Caco-2 (cell line): ENCODE measurements around the gene TRIM24. TPM values are rescaled to one million over a fixed set of nuclear protein-coding genes. Genes with fewer than 3 reads are reported as not detected.

Experiments
- BruUV-seq: library from RNA; stranded (reverse); fragments of 400-500 nt; replicated peaks from 2 replicates; lab custom pipeline; 2021; lab: Mats Ljungman, UMichigan
- CTCF ChIA-PET: fragments of 300-600 bp; sonication (Branson Sonifier 250); formaldehyde crosslinking; loops from one replicate; lab custom pipeline; 2022; ENCODE audit warnings: antibody characterized with exemption; lab: Charles Lee
- POLR2A ChIA-PET: fragments of 300-600 bp; sonication (Branson Sonifier 250); formaldehyde crosslinking; loops from one replicate; lab custom pipeline; 2022; ENCODE audit warnings: antibody characterized with exemption; lab: Charles Lee
- DNase-seq, 2 experiments: peaks; one replicate each; pipeline versions ENCODE4 v3.0.0 to v3.0.0-alpha.2; 2020 to 2022
- H3K27me3 ChIP-seq: replicated peaks from 2 replicates; pipeline ENCODE4 v1.6.0; 2011; ENCODE audit warnings: low read length; ENCODE audit not compliant: control insufficient read depth, insufficient read depth
- H3K36me3 ChIP-seq: 2 replicates; pipeline ENCODE4 v1.5.1; 2011; ENCODE audit warnings: low read length; ENCODE audit not compliant: control insufficient read depth, insufficient read depth
- H3K4me1 ChIP-seq: fragments of 250-450 bp; sonication (Bioruptor Pico); 2 replicates; pipeline ENCODE4 v1.5.1; 2020; ENCODE audit warnings: mild to moderate bottlenecking
- H3K4me3 ChIP-seq: 2 replicates; pipeline ENCODE4 v1.5.1; 2011; ENCODE audit warnings: low read depth, mild to moderate bottlenecking, control low read depth, low read length
- H3K9me3 ChIP-seq: fragments of 250-450 bp; sonication (Bioruptor Pico); 2 replicates; pipeline ENCODE4 v1.5.1; 2020; ENCODE audit warnings: mild to moderate bottlenecking, moderate library complexity
- H3K27ac Mint-ChIP-seq: one replicate; pipeline ENCODE4 v1.8.0; 2022; ENCODE audit warnings: mixed read lengths; ENCODE audit not compliant: unreplicated experiment
- H3K27me3 Mint-ChIP-seq: one replicate; pipeline ENCODE4 v1.8.0; 2022; ENCODE audit warnings: mixed read lengths; ENCODE audit not compliant: insufficient read depth, unreplicated experiment
- H3K36me3 Mint-ChIP-seq: one replicate; pipeline ENCODE4 v1.8.0; 2022; ENCODE audit warnings: mild to moderate bottlenecking, mixed read lengths; ENCODE audit not compliant: insufficient read depth, unreplicated experiment
- H3K4me1 Mint-ChIP-seq: one replicate; pipeline ENCODE4 v1.8.0; 2022; ENCODE audit warnings: low read depth, mixed read lengths; ENCODE audit not compliant: unreplicated experiment
- H3K4me3 Mint-ChIP-seq: one replicate; pipeline ENCODE4 v1.8.0; 2022; ENCODE audit warnings: mild to moderate bottlenecking, moderate library complexity, mixed read lengths; ENCODE audit not compliant: unreplicated experiment
- H3K9me3 Mint-ChIP-seq: one replicate; pipeline ENCODE4 v1.8.0; 2022; ENCODE audit warnings: mixed read lengths; ENCODE audit not compliant: unreplicated experiment
- intact Hi-C: fragments of 100-400 bp; cut with micrococcal nuclease; formaldehyde crosslinking; loops from one replicate; pipeline ENCODE4 v1.10.0; 2022; ENCODE audit not compliant: unreplicated experiment
- total RNA-seq: library from RNA; stranded (reverse); gene quantifications from 2 replicates; pipeline ENCODE4 v1.2.3, GENCODE V29; 2022
- TF ChIP-seq, protein P1 (sequence below), 2 experiments: fragments of 200-600 bp in 1 of 2; IDR thresholded peaks; 1 replicate in 1 of 2; 2 replicates in 1 of 2; pipeline versions ENCODE4 v1.5.1 to v1.8.0; 2011 to 2022; ENCODE audit warnings: antibody characterized with exemption in 1 of 2, control low read depth in 1 of 2, inconsistent platforms in 1 of 2, low read depth in 1 of 2, low read length in 1 of 2, mild to moderate bottlenecking in 1 of 2, moderate library complexity in 1 of 2; ENCODE audit not compliant: insufficient read depth in 1 of 2, severe bottlenecking in 1 of 2, unreplicated experiment in 1 of 2

Gene TRIM24
- total RNA-seq, 1 experiment from 2014 or later, result 58.2 TPM

DNA sequence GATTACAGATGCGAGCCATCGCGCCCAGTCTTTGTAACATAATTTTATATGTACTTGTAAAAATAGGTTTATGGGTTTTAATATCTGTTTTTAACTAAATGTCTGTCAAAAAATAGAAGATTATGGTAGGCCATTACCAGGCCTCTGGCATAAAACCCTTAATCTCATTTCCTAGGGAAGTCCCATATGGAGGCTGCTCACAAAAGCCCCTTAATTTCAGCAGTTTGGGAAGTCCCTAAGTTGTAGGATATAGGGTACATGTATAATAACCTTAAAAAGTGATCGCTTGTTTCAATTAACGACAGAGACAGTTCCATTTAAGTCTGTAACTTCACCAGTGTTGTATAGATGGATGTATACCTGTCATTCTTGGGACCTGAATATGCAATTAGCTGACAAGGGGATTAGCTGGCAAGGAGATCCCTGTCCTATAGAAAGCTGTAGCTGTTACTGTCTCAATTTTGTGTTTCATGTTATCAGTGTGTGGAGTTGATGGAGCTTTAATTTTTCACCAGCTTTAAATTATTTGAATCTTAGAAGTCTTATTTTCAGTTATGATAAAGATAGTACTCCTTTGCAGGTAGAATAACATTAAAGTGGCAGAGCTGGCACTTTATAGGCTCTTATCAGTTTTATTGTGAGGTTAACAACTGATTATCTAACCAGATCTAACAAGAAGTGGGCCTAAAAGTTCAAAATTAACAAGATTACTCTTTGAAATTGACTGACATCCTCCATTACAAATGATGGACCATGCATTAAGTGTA, 10.5 kb downstream of the TRIM24 start:
- Mint-ChIP-seq H3K27ac (no peak overlapping the region), H3K4me1 (peaks cover 19% of the 10 kb centered on the region), H3K4me3 (no peak overlapping the region), H3K36me3 (peaks cover 37% of the 10 kb centered on the region), H3K9me3 (no peaks in the 10 kb centered on the region), H3K27me3 (no peaks in the 10 kb centered on the region)
- POLR2A ChIA-PET, result no interaction called here
- no peaks in the 10 kb centered on the region for H3K27me3 ChIP-seq
- intact Hi-C loops, result no loop called here
- no peaks in the 10 kb centered on the region for H3K36me3 ChIP-seq
- CTCF ChIA-PET, result interaction anchor here (0.6 kb wide), 1 partner anchor 369 kb away, joined by 3 read pairs; no protein-coding TSS in a partner anchor
- no peak for DNase-seq
- peaks cover 8% of the 10 kb centered on the region for H3K4me1 ChIP-seq
- BruUV-seq, result no TSS peak
- no peak overlapping the region for H3K4me3 ChIP-seq
- H3K9me3 ChIP-seq, result no peaks in the 10 kb centered on the region
- TF ChIP-seq, protein P1, sequence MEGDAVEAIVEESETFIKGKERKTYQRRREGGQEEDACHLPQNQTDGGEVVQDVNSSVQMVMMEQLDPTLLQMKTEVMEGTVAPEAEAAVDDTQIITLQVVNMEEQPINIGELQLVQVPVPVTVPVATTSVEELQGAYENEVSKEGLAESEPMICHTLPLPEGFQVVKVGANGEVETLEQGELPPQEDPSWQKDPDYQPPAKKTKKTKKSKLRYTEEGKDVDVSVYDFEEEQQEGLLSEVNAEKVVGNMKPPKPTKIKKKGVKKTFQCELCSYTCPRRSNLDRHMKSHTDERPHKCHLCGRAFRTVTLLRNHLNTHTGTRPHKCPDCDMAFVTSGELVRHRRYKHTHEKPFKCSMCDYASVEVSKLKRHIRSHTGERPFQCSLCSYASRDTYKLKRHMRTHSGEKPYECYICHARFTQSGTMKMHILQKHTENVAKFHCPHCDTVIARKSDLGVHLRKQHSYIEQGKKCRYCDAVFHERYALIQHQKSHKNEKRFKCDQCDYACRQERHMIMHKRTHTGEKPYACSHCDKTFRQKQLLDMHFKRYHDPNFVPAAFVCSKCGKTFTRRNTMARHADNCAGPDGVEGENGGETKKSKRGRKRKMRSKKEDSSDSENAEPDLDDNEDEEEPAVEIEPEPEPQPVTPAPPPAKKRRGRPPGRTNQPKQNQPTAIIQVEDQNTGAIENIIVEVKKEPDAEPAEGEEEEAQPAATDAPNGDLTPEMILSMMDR (IDR thresholded peaks at IDR 0.05; ENCODE audit: insufficient read depth in 1 of 2, low read depth in 1 of 2, low read length in 1 of 2, severe bottlenecking in 1 of 2, unreplicated experiment in 1 of 2), result no peak

DNA sequence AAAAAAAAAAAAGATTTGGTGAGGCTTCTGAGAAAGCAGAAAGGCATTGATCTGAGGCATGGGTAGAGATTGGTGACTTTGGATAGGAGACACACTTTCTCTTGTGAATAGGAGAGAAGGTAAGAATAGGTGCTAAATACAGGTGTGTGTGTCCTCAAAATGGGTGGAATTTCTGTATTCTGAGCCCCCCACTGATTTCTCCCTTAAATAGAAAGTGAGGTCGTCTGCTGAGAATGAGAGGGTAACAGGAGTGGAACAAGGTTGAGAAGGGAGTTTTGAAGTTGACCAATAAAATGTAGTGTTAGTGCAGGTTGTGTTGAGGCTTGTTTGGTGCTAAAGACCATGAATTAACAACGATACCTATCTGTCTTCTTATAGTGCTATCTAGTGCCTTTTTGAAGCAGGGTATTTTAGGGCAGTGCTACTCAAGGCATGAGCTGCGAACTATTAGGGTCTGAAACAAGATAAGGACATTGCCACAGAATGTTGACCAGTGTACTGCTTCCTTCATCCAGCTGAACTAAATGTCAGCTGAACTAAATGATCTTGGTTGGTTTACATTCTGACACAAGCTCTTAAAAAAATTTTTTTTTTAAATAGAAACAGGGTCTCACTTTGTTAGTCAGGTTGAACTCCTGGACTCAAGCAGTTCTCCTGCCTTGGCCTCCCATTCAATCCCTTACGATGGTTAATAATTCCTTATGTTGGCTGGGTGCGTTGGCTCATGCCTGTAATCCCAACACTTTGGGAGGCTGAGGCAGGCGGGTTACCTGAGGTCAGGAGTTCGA, 12.4 kb downstream of the TRIM24 start:
- Histone ChIP-seq H3K27me3 (no peaks in the 10 kb centered on the region), H3K4me1 (peaks cover 13% of the 10 kb centered on the region), H3K4me3 (no peak overlapping the region), H3K9me3 (no peaks in the 10 kb centered on the region), H3K36me3 (no peaks in the 10 kb centered on the region)
- no peak for DNase-seq
- intact Hi-C loops, result no loop called here
- no peak overlapping the region for H3K27ac Mint-ChIP-seq
- peaks cover 30% of the 10 kb centered on the region for H3K4me1 Mint-ChIP-seq
- H3K4me3 Mint-ChIP-seq, result no peak overlapping the region
- H3K9me3 Mint-ChIP-seq, result no peaks in the 10 kb centered on the region
- ChIA-PET POLR2A (no interaction called here), CTCF (no interaction called here)
- no TSS peak for BruUV-seq
- H3K36me3 Mint-ChIP-seq, result peaks cover 22% of the 10 kb centered on the region
- TF ChIP-seq, protein P1 (IDR thresholded peaks at IDR 0.05; ENCODE audit: insufficient read depth in 1 of 2, low read depth in 1 of 2, low read length in 1 of 2, severe bottlenecking in 1 of 2, unreplicated experiment in 1 of 2), result no peak
- no peaks in the 10 kb centered on the region for H3K27me3 Mint-ChIP-seq

DNA sequence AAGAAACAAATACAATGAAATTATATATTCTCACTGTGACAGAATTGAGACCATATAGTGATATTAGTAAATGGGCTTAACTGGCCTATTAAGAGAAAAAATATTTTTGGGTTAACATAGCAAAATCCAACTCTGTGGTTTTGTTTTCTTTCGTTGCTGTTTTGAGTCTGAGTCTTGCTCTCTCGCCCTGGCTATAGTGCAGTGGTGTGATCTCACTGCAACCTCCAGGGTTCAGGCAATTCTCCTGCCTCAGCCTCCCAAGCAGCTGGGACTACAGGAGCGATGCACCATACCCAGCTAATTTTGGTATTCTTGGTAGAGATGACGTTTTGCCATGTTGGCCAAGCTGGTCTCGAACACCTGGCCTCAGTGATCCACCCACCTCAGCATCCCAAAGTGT, 15.3 kb downstream of the TRIM24 start:
- Histone ChIP-seq H3K4me3 (no peak overlapping the region), H3K27me3 (no peaks in the 10 kb centered on the region), H3K9me3 (no peaks in the 10 kb centered on the region), H3K4me1 (peaks cover 24% of the 10 kb centered on the region), H3K36me3 (no peaks in the 10 kb centered on the region)
- H3K36me3 Mint-ChIP-seq, result peaks cover 10% of the 10 kb centered on the region
- DNase-seq, result no peak
- no peak overlapping the region for H3K4me3 Mint-ChIP-seq
- no TSS peak for BruUV-seq
- H3K27ac Mint-ChIP-seq, result no peak overlapping the region
- no peaks in the 10 kb centered on the region for H3K27me3 Mint-ChIP-seq
- intact Hi-C loops, result no loop called here
- H3K9me3 Mint-ChIP-seq, result no peaks in the 10 kb centered on the region
- CTCF ChIA-PET, result no interaction called here
- TF ChIP-seq, protein P1 (IDR thresholded peaks at IDR 0.05; ENCODE audit: insufficient read depth in 1 of 2, low read depth in 1 of 2, low read length in 1 of 2, severe bottlenecking in 1 of 2, unreplicated experiment in 1 of 2), result no peak
- H3K4me1 Mint-ChIP-seq, result peaks cover 47% of the 10 kb centered on the region
- POLR2A ChIA-PET, result no interaction called here
